NCI-H2171 treated with DMSO at 0.1 percent for 48 hours (cell line): ENCODE data around the gene THSD4.

Experiments used
- DNase-seq: peaks from one replicate; lab custom pipeline; 2025; lab: John Stamatoyannopoulos, UW

The THSD4 gene

GRCh38 chr15:71753346-71753745 is 638.1 kb downstream of the THSD4 start:
- no peak for DNase-seq

- no peak for DNase-seq
Measured at GRCh38 chr15:71754660-71755059, 639.4 kb downstream of the THSD4 start.

DNA sequence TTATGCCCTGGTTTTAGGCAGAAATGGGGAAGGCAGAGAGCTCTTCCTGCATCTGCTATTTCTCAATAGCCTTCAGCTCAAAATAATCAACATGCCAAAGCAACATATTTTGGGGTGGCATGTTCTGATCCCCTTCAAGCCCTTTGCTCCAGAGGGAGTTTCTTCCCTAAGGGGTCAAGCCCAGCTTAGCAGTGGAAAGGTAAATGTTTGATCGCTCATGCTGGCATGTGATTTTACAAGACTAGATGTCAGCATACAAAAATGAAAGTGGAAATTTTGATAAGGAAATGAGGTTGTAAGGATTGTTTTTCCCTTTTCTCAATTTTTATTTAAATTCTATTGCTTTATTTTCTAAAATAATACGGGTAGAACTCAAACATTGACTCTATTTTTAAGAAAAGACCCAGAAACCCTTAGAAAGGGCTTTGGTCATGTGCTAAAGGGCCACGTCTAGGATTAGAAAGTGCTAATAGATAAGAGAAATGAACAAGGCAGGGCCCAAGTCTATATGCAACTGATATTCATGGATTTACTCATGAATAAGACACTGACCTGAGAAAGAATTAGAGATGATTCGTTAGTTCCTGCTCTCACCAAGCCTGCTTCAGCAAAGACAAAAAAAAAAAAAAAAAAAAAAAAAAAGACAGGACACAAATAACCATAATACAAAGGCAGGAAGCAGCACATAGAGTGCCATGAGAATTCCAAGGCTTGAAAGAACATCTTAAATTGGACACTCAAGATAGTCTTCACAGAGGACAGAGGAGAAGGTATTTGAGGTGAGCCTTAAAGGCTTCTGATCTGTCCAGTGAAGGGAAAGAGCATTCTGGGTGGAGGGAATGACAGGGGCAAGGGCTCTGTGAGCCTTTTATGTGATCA is 640.1 kb downstream of the THSD4 start:
- DNase-seq: no peak

DNA sequence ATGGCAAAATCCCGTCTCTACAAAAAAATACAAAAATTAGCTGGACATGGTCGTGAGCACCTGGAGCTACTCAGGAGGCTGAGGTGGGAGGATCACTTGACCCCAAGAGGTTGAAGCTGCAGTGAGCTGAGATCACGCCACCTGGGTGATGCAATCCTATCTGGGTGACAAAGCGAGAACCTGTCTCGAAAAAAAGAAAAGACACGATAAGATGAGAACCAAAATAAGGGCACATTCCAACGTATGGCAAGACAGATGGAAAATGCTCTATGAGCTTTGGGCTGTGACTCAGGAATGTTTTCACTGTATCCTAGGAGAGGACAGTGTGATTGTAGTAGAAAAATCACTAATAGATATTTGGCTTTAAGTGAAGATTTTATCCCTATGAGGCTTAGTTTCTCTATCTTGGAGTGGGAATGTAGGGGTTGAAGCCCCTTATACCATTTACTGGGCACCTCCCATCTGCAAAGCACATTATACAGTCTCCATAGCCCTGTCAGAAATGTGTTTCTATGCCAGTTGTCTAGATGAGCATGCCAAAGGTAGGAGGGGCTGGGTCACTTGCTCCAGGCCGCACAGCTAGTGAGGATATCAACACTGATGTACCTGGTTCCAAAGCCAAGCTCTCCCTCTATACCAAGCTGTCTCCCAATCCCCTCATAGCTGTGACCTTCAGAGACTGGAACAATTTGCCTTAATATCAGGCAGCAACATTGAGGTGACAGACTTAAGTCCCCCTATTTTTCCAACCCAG is 641.5 kb downstream of the THSD4 start:
- no peak for DNase-seq

- DNase-seq: no peak
Measured at GRCh38 chr15:71757741-71758530, 642.7 kb downstream of the THSD4 start.

GRCh38 chr15:71758711-71759110 is 643.4 kb downstream of the THSD4 start:
- DNase-seq: no peak

DNA sequence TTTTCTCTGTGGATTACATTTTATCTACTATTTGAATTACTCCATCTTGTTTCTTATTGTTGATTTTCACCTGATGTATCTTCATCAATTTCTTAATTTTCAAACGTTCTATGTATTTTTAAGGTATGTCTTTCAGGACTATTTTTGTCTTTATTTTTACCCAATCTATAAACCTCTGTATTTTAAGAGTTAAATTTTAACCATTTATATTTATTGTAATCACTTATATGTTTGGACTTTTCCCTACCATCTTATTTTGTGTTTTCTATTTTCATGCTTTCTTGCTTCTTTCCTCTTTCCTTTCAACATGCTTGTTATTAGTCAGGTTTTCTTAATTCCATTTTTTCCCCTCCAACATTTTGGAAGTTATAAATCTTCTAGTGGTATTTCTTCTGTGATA is 645.6 kb downstream of the THSD4 start:
- no peak for DNase-seq

GRCh38 chr15:71761649-71762048 is 646.4 kb downstream of the THSD4 start:
- no peak for DNase-seq

DNA sequence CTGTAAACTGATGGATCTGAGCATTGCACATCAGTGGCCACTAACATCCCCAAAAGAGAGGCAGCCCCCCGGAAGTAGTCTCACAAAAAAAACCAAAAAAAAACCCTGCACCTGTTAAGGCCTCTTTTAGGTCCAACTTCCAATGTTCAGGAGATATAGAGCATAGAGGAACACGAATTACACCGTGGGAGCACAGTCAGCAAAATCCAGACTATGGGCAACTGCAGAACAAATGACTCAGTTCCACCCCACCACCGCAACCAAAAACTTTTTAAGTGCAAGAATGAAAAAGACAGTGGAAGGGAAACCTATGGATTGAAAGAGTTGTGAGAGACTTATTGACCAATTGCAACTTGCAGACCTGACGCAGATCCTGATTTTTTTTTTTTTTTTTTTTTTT is 652.9 kb downstream of the THSD4 start:
- no peak for DNase-seq

- no peak for DNase-seq
Measured at GRCh38 chr15:71773206-71773859, 658.1 kb downstream of the THSD4 start.

DNA sequence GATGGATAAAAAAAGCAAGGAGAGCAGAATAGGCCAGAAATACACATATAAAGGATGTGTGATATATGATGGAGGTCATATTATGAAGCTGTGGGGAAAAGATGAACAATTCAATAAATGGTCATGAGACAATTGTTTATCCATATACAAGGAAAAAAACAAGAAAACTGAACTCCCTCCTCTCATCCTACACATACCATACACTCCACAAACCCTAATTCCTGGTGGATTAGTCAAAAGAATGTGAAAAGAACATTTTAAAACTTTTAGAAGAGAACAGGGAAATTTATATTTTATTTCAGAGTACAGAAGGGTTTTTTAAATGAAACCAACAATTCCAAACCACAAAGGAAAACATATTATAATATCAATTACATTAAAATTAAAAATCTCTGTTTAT is 660.6 kb downstream of the THSD4 start:
- no peak for DNase-seq

DNA sequence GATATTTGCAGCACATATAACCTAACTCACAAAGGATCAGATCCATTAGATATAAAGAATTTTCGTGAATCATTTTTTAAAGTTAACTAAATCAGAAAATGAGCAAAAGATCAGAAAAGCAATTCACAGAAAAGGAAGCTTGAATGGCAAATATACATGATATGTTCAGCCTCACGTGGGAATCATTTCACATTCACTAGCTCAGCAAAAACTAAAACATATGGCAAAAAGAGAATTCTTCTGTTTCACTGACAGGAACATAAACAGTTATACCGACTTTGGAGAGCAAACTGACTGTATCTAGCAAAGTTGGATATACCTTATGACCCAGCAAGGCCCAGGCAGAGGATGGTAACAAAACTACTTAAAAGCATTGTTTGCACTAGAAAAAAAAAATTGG is 661.0 kb downstream of the THSD4 start:
- no peak for DNase-seq

GRCh38 chr15:71777216-71777943 is 662.1 kb downstream of the THSD4 start:
- peak; percentile 71 for DNase-seq

DNA sequence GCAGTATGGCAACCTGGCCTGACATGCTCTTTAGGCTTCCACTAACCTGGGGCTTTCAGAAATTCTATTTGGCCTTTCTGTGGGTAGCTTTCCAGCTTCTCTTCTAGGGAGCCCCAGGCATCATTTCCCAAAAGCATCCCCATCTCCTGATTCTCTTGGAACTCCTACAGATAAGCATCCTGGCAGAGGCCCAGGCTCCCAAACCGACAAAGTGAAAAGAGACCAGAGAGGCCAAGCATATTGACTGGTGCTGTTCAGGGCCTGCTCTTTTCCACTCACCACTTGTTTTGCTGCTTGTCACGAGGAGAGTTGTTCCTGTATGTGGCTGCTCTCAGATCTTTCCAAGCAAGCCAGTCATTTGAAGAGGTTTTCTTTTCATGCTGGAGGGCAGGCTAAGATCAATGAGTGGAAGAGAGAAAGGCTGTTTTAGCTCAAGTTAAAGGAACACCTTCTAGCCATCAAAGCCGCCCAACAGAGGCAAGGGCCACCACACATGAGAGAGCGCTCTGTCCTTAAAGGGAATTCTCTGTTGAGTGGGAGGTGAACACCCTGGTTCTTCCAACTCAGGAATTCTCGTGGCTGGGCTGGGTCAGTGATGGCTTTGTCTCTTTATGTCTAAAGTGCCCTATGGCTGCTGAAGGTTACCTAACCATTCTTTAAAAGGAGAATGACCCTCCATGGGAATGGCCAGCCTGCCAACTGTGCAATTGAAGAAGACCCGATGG is 664.0 kb downstream of the THSD4 start:
- no peak for DNase-seq

GRCh38 chr15:71780115-71780976 is 665.1 kb downstream of the THSD4 start:
- DNase-seq: peak; percentile 84

- DNase-seq: no peak
Measured at GRCh38 chr15:71781179-71781964, 666.1 kb downstream of the THSD4 start.

- DNase-seq: no peak
Measured at GRCh38 chr15:71781965-71782265, 666.6 kb downstream of the THSD4 start.

- no peak for DNase-seq
Measured at GRCh38 chr15:71782422-71783165, 667.3 kb downstream of the THSD4 start.
